ENCODE data around the gene RRAGA.
"Not testable (repeated sequence)": the region's sequence is repeated elsewhere in the genome, so short reads cannot be mapped to it uniquely, and the experiment has no call there.

RRAGA gene

GRCh38 chr9:19085295-19085694 lies 36.1 kb downstream of the RRAGA start:
- no peak for DNase-seq (ENCODE audit: low read depth, low spot score)

DNA sequence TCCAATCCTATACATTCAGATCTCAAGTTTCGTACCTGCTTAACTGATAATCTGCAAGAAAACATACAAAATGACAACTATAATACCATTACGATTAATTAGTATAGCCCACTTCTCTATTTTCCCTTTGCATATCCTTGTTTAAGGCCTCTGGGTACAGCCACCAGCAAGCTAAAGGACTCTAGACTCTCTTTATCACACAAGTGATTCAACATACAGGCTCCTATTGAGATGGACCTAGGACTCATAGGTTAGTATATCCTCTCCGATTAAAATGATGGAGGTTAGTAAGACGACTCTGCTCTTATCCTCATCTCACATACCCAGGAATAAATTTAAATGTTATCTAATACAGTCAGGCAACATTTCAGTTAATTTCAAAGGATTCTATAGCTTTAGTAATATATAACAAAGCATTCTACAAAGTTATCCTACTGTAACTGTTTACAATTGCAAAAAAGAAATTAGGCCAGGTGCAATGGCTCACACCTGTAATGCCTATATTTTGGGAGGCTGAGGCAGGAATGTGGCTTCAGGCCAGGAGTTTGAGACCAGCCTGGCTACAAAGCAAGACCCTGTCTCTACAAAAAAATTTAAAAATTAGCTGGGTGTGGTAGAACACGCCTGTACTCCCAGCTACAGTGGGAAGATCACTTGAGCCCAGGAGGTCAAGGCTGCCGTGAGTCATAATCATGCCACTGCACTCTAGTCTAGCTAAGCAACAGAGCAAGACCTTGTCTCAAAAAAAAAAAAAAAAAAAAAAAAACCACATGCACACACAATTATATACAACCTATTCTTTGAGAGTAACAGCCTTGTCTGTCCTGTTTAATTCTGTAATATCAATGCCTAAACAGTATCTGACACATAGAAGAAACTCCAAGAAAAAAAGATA lies 38.1 kb downstream of the RRAGA start:
- DNase-seq (ENCODE audit: low read depth, low spot score) = no peak

GRCh38 chr9:19097431-19097830 lies 48.2 kb downstream of the RRAGA start:
- not testable (repeated sequence) for DNase-seq (ENCODE audit: low read depth, low spot score)

Measured in iPS DF 19.7 (cell line).